GM12878 (cell line): ENCODE results near the gene CLCNKB. TPM values are rescaled to one million over a fixed set of nuclear protein-coding genes. Genes with fewer than 3 reads are reported as not detected.

Experiments used
- ATAC-seq: fragments of 200-7000 bp; cut with Tn5 transposase; 3 replicates; pipeline ENCODE4 v1.9.1; 2020; ENCODE audit warnings: mild to moderate bottlenecking, moderate library complexity
- BruUV-seq: library from RNA; stranded (reverse); fragments of 400-500 nt; replicated peaks from 2 replicates; lab custom pipeline; 2021; lab: Mats Ljungman, UMichigan
- CTCF ChIA-PET: fragments of 300-600 bp; sonication (Branson Sonifier 250); formaldehyde crosslinking; extraction: SDS; loops from one replicate; lab custom pipeline; 2021; ENCODE audit warnings: inconsistent platforms; lab: Yijun Ruan, JAX
- POLR2A ChIA-PET: fragments of 350-600 bp; formaldehyde crosslinking; extraction: SDS; loops from one replicate; lab custom pipeline; 2021; ENCODE audit warnings: inconsistent platforms; lab: Charles Lee
- RAD21 ChIA-PET: fragments of 300-600 bp; sonication (Branson Sonifier 250); formaldehyde crosslinking; loops from one replicate; lab custom pipeline; 2023; ENCODE audit warnings: antibody characterized with exemption; ENCODE audit not compliant: unreplicated experiment; lab: Charles Lee
- SMC1A ChIA-PET: fragments of 300-600 bp; sonication (Branson Sonifier 250); formaldehyde crosslinking; loops from one replicate; lab custom pipeline; 2023; ENCODE audit not compliant: unreplicated experiment, uncharacterized antibody; lab: Charles Lee
- DNase-seq: peaks from one replicate; pipeline ENCODE4 v3.0.0-alpha.2; 2011; ENCODE audit warnings: low read depth, low spot score
- FAIRE-seq: peaks from 3 replicates; lab custom pipeline; 2011; peaks lifted over from hg19 to GRCh38; lab: Jason Lieb, UNC
- H2AFZ ChIP-seq: 2 replicates; pipeline ENCODE4 v1.6.0; 2011; ENCODE audit warnings: low read depth, low read length, control low read depth; ENCODE audit not compliant: control insufficient read depth
- H3K27ac ChIP-seq: 2 replicates; pipeline ENCODE4 v1.5.1; 2011; ENCODE audit warnings: control low read depth; ENCODE audit not compliant: control insufficient read depth, insufficient read depth
- H3K27me3 ChIP-seq, 2 experiments: replicated peaks in 1 of 2; 2 replicates each; pipeline versions ENCODE4 v1.6.0 to v1.6.1; 2011; ENCODE audit warnings: low read length in 1 of 2; ENCODE audit not compliant: control insufficient read depth in 2 of 2, insufficient read depth in 2 of 2
- H3K36me3 ChIP-seq, 2 experiments: 2 replicates each; pipeline ENCODE4 v1.5.1; 2011; ENCODE audit warnings: low read length in 1 of 2; ENCODE audit not compliant: control insufficient read depth in 2 of 2, insufficient read depth in 2 of 2
- H3K4me1 ChIP-seq: 2 replicates; pipeline ENCODE4 v1.6.1; 2011; ENCODE audit warnings: mild to moderate bottlenecking, low read length, moderate library complexity, mixed read lengths; ENCODE audit not compliant: control insufficient read depth, insufficient read depth
- H3K4me2 ChIP-seq: 2 replicates; pipeline ENCODE4 v1.6.0; 2011; ENCODE audit warnings: control low read depth; ENCODE audit not compliant: control insufficient read depth, insufficient read depth
- H3K4me3 ChIP-seq: fragments of 200-600 bp; sonication (generic); 2 replicates; pipeline ENCODE4 v1.5.1; 2016
- H3K79me2 ChIP-seq: 2 replicates; pipeline ENCODE4 v1.6.0; 2011; ENCODE audit warnings: low read length; ENCODE audit not compliant: control insufficient read depth, insufficient read depth
- H3K9ac ChIP-seq: 2 replicates; pipeline ENCODE4 v1.8.0; 2011; ENCODE audit warnings: low read length, control low read depth, mixed read lengths; ENCODE audit not compliant: control insufficient read depth, insufficient read depth
- H3K9me3 ChIP-seq: replicated peaks from 3 replicates; pipeline ENCODE4 v1.5.1; 2011; ENCODE audit warnings: mild to moderate bottlenecking, low read length; ENCODE audit not compliant: control insufficient read depth, insufficient read depth
- H4K20me1 ChIP-seq: 2 replicates; pipeline ENCODE4 v1.6.0; 2011; ENCODE audit not compliant: control insufficient read depth, insufficient read depth
- ATF3 ChIP-seq: IDR thresholded peaks from 2 replicates; pipeline ENCODE4 v1.6.1; 2011; ENCODE audit warnings: low read depth, mild to moderate bottlenecking, low read length, moderate library complexity, borderline replicate concordance; ENCODE audit errors: extremely low read depth
- BRCA1 ChIP-seq: IDR thresholded peaks from 2 replicates; pipeline ENCODE4 v1.6.1; 2011; ENCODE audit warnings: low read depth, low read length, improper control_type of control experiment
- CHD1 ChIP-seq: IDR thresholded peaks from 2 replicates; pipeline ENCODE4 v1.6.1; 2012; ENCODE audit warnings: low read depth, low read length, improper control_type of control experiment
- CTCF ChIP-seq, 3 experiments: IDR thresholded peaks in 2 of 3; conservative IDR thresholded peaks in 1 of 3; 2 replicates each; pipeline ENCODE4 v1.5.1; 2011; ENCODE audit warnings: low read depth in 3 of 3, low read length in 3 of 3, mild to moderate bottlenecking in 3 of 3, control low read depth in 2 of 3, moderate library complexity in 2 of 3, inconsistent platforms in 1 of 3, mixed read lengths in 1 of 3; ENCODE audit not compliant: control insufficient read depth in 2 of 3, insufficient read depth in 1 of 3; ENCODE audit errors: extremely low read depth in 1 of 3
- FOXK2 ChIP-seq: fragments of 450-650 bp; IDR thresholded peaks from 2 replicates; pipeline ENCODE4 v1.6.1; 2017; ENCODE audit warnings: mild to moderate bottlenecking, moderate library complexity
- JUND ChIP-seq: IDR thresholded peaks from 2 replicates; pipeline ENCODE4 v1.6.1; 2012; ENCODE audit warnings: low read depth, mild to moderate bottlenecking, low read length, improper control_type of control experiment, moderate library complexity
- MTA2 ChIP-seq: fragments of 450-650 bp; IDR thresholded peaks from 2 replicates; pipeline ENCODE4 v1.6.1; 2016; ENCODE audit warnings: low read depth, mild to moderate bottlenecking, moderate library complexity
- POLR2AphosphoS2 ChIP-seq: IDR thresholded peaks from 2 replicates; pipeline ENCODE4 v1.6.1; 2011; ENCODE audit warnings: low read depth, mild to moderate bottlenecking, low read length, improper control_type of control experiment, moderate library complexity
- TARDBP ChIP-seq: IDR thresholded peaks from 2 replicates; pipeline ENCODE4 v1.6.1; 2016; ENCODE audit warnings: borderline replicate concordance
- YBX1 ChIP-seq: fragments of 450-650 bp; IDR thresholded peaks from 2 replicates; pipeline ENCODE4 v1.6.1; 2016; ENCODE audit warnings: antibody characterized with exemption
- ZBTB11 ChIP-seq: fragments of 450-650 bp; formaldehyde crosslinking; IDR thresholded peaks from 2 replicates; pipeline ENCODE4 v1.5.0; 2022; ENCODE audit warnings: mild to moderate bottlenecking, missing genetic modification characterization
- WGBS: methylation state at CpG from one replicate; pipeline ENCODE4 v1.1.6; 2016; ENCODE audit warnings: low lambda C conversion rate; ENCODE audit not compliant: insufficient replicate concordance, insufficient coverage; ENCODE audit errors: missing lambda C conversion rate; 5-methylcytosine and 5-hydroxymethylcytosine counted together
- in situ Hi-C: fragments of 300-500 bp; cut with MboI; formaldehyde crosslinking; loops from 9 replicates; pipeline ENCODE4 v1.14.3; 2018; ENCODE audit warnings: mixed read lengths
- intact Hi-C: fragments of 100-400 bp; cut with micrococcal nuclease; formaldehyde crosslinking; loops from one replicate; pipeline ENCODE4 v1.14.2; 2022; ENCODE audit not compliant: unreplicated experiment
- polyA plus RNA-seq, 11 experiments: library from polyadenylated mRNA; depleted of rRNA in 4 of 11; unstranded in 6 of 11; stranded (reverse) in 5 of 11; fragments of >200 nt; fragmentation: Nextera tagmentation in 4 of 11; fragmentation: Illumina TruSeq in 1 of 11; extraction: Ambion mirVana in 4 of 11; extraction: Trizol in 1 of 11; gene quantifications; 1 replicate in 1 of 11; 2 replicates in 10 of 11; pipeline versions ENCODE4 v1.2.1 to v1.2.3, GENCODE V29; 2011 to 2016; ENCODE audit warnings: inconsistent platforms in 2 of 11, missing spikeins in 2 of 11, low read depth in 1 of 11
- total RNA-seq, 4 experiments: library from RNA; depleted of rRNA in 3 of 4; stranded (reverse); fragments of >200 nt in 3 of 4; fragmentation: Illumina TruSeq in 1 of 4; extraction: Trizol in 1 of 4; gene quantifications; 2 replicates each; pipeline versions ENCODE4 v1.2.1 to v1.2.3, GENCODE V29; 2013 to 2021
- TF ChIP-seq, protein P1 (sequence below): fragments of 450-650 bp; IDR thresholded peaks from 2 replicates; pipeline ENCODE4 v1.6.1; 2017; ENCODE audit warnings: borderline replicate concordance

The CLCNKB gene
- total and polyA plus RNA-seq, 10 of the 15 experiments (the other 5 are each of a cell fraction or from before 2014, with no cell fraction given) = 0.05 TPM; not detected in 9

GRCh38 chr1:16054598-16055540, 11.3 kb downstream of the CLCNKB start:
- ChIA-PET POLR2A (no interaction called here), RAD21 (interaction anchor here (0.6 to 2.3 kb wide), 6 partner anchors 40 to 263 kb away, joined by 3 to 9 read pairs (median 4); no protein-coding TSS in a partner anchor), CTCF (interaction anchor here (0.9 to 5.5 kb wide), 11 partner anchors 9 to 263 kb away, joined by 3 to 81 read pairs (median 4); no protein-coding TSS in a partner anchor), SMC1A (interaction anchor here (0.8 to 3.5 kb wide), 3 partner anchors 44 to 49 kb away, joined by 3 to 17 read pairs (median 12); no protein-coding TSS in a partner anchor)
- BruUV-seq = no TSS peak
- no peak for FAIRE-seq
- in situ Hi-C loops = no loop called here
- Histone ChIP-seq H2AFZ (no peak overlapping the region), H3K79me2 (no peaks in the 10 kb centered on the region), H3K9me3 (no peaks in the 10 kb centered on the region), H3K27me3 (no peaks in the 10 kb centered on the region), H3K27ac (no peak overlapping the region), H3K9ac (no peak overlapping the region), H3K36me3 (no peaks in the 10 kb centered on the region), H3K4me2 (no peak overlapping the region), H3K4me1 (no peaks in the 10 kb centered on the region), H3K4me3 (no peak overlapping the region), H4K20me1 (no peaks in the 10 kb centered on the region)
- DNase-seq = no peak
- no peak for ATAC-seq
- WGBS = 45% methylated on average over 7 of the region's 7 CpGs
- intact Hi-C loops = loop anchor here (10.0 kb wide), 1 partner anchor 110 kb away; no protein-coding TSS in a partner anchor
- no peak for TF ChIP-seq JUND
- no peak for TF ChIP-seq POLR2AphosphoS2
- no peak for TF ChIP-seq TARDBP
- no peak for TF ChIP-seq MTA2
- no peak for TF ChIP-seq CTCF (IDR thresholded peaks at IDR 0.05 in 2 of 3, conservative IDR thresholded peaks at IDR 0.05 in 1 of 3; ENCODE audit: control insufficient read depth in 2 of 3, extremely low read depth in 1 of 3, insufficient read depth in 1 of 3, low read depth in 3 of 3, low read length in 3 of 3)
- TF ChIP-seq, protein P1, sequence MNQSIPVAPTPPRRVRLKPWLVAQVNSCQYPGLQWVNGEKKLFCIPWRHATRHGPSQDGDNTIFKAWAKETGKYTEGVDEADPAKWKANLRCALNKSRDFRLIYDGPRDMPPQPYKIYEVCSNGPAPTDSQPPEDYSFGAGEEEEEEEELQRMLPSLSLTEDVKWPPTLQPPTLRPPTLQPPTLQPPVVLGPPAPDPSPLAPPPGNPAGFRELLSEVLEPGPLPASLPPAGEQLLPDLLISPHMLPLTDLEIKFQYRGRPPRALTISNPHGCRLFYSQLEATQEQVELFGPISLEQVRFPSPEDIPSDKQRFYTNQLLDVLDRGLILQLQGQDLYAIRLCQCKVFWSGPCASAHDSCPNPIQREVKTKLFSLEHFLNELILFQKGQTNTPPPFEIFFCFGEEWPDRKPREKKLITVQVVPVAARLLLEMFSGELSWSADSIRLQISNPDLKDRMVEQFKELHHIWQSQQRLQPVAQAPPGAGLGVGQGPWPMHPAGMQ = no peak
- no peak for TF ChIP-seq ATF3
- no peak for TF ChIP-seq CHD1
- no peak for TF ChIP-seq YBX1
- no peak for TF ChIP-seq FOXK2
- TF ChIP-seq BRCA1 = no peak
- no peak for TF ChIP-seq ZBTB11
